Measurements from ENCODE around the gene BCAS3.

BCAS3 gene

DNA sequence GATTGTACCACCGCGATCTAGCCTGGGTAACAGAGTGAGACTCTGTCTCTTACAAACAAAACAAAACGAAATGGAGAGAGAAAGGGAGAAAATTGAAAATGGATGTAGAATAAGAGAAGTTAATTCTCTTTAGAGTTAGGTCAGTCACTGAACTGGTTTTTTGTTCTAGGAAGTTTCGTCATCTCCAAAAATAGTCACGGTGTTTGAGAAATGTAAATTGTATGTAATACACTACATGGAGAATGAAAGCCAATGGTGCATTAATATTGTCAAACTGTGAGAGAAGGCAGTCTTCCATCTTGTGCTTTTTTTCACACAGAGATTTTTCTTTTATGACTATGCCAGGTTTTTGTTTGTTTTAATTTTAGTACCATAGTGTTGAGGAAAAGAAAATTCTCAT is 145.9 kb downstream of the BCAS3 start:
- no peak overlapping the region for H4K12ac ChIP-seq (ENCODE audit: low read depth, low read length)
- no CpG with 5 or more reads among the region's 5 CpGs for WGBS (ENCODE audit: extremely low coverage, insufficient coverage, insufficient read length)

DNA sequence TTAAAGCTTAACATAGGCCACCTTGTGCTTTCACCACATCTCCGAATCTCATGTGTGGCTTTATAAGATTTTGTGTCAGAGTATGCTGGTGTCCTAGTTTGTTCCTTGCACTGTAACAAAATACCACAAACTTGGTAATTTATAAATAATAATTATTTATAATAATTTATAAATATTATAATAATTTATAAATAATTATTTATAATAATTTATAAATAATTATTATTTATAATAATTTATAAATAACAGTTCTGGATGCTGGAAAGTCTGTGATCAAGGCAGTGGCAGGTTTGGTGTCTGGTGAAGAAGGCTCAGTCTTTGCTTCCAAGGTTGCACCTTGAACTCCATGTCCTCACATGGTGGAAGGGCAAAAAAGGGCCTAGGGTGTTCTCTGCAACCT is 147.7 kb downstream of the BCAS3 start:
- Histone ChIP-seq H3K4me1 (ENCODE audit: control insufficient read depth in 1 of 2, insufficient read depth in 2 of 2, low read length in 2 of 2) (no peaks in the 10 kb centered on the region), H4K91ac (ENCODE audit: low read depth, low read length) (no peak overlapping the region), H2AK5ac (ENCODE audit: low read length) (no peak overlapping the region), H3K4ac (ENCODE audit: low read depth, low read length) (no peak overlapping the region), H4K8ac (ENCODE audit: low read depth, low read length) (no peak overlapping the region), H3K14ac (ENCODE audit: low read length) (no peak overlapping the region), H3K9me3 (ENCODE audit: insufficient read depth, low read depth, low read length) (no peaks in the 10 kb centered on the region), H2BK12ac (ENCODE audit: low read length) (no peak overlapping the region), H3K4me3 (ENCODE audit: low read depth, low read length) (no peak overlapping the region), H3K27ac (ENCODE audit: low read depth, low read length) (no peak overlapping the region), H3K27me3 (ENCODE audit: insufficient read depth, low read length) (no peaks in the 10 kb centered on the region), H2AFZ (ENCODE audit: insufficient read depth, low read length, poor library complexity) (no peak overlapping the region), H3K79me1 (ENCODE audit: low read length) (no peaks in the 10 kb centered on the region), H3K4me2 (ENCODE audit: low read length) (no peak overlapping the region), H3K23ac (ENCODE audit: low read length) (no peak overlapping the region), H2BK120ac (ENCODE audit: insufficient read depth, low read length, poor library complexity) (no peak overlapping the region), H3K79me2 (ENCODE audit: control insufficient read depth, insufficient read depth, low read length, poor library complexity) (no peaks in the 10 kb centered on the region), H3K36me3 (ENCODE audit: control insufficient read depth in 1 of 2, insufficient read depth in 2 of 2, low read length in 2 of 2) (no peaks in the 10 kb centered on the region), H2BK5ac (ENCODE audit: low read depth, low read length, poor library complexity) (no peak overlapping the region), H4K12ac (ENCODE audit: low read depth, low read length) (no peak overlapping the region), H3K9ac (ENCODE audit: low read length) (no peak overlapping the region), H3K18ac (ENCODE audit: low read length) (no peak overlapping the region)
- no peak for DNase-seq
- no CpG with 5 or more reads among the region's 1 CpG for WGBS (ENCODE audit: extremely low coverage, insufficient coverage, insufficient read length)

More for the DNA sequence above, 145.9 kb downstream of the BCAS3 start:
- H3K9ac ChIP-seq (ENCODE audit: low read length), result no peak overlapping the region
- H2AK5ac ChIP-seq (ENCODE audit: low read length), result no peak overlapping the region
- no peaks in the 10 kb centered on the region for H3K27me3 ChIP-seq (ENCODE audit: insufficient read depth, low read length)
- no peak overlapping the region for H4K91ac ChIP-seq (ENCODE audit: low read depth, low read length)
- H3K14ac ChIP-seq (ENCODE audit: low read length), result no peak overlapping the region
- H3K18ac ChIP-seq (ENCODE audit: low read length), result no peak overlapping the region
- no peak overlapping the region for H2AFZ ChIP-seq (ENCODE audit: insufficient read depth, low read length, poor library complexity)
- H4K8ac ChIP-seq (ENCODE audit: low read depth, low read length), result no peak overlapping the region
- H3K79me2 ChIP-seq (ENCODE audit: control insufficient read depth, insufficient read depth, low read length, poor library complexity), result no peaks in the 10 kb centered on the region
- no peak overlapping the region for H3K23ac ChIP-seq (ENCODE audit: low read length)
- H3K4me2 ChIP-seq (ENCODE audit: low read length), result no peak overlapping the region
- DNase-seq, result peak in 1 of 2 donors; percentile 56
- no peaks in the 10 kb centered on the region for H3K36me3 ChIP-seq (ENCODE audit: control insufficient read depth in 1 of 2, insufficient read depth in 2 of 2, low read length in 2 of 2)
- H2BK12ac ChIP-seq (ENCODE audit: low read length), result no peak overlapping the region
- no peak overlapping the region for H2BK5ac ChIP-seq (ENCODE audit: low read depth, low read length, poor library complexity)
- H3K4me3 ChIP-seq (ENCODE audit: low read depth, low read length), result no peak overlapping the region
- no peaks in the 10 kb centered on the region for H3K4me1 ChIP-seq (ENCODE audit: control insufficient read depth in 1 of 2, insufficient read depth in 2 of 2, low read length in 2 of 2)
- no peaks in the 10 kb centered on the region for H3K9me3 ChIP-seq (ENCODE audit: insufficient read depth, low read depth, low read length)
- no peak overlapping the region for H2BK120ac ChIP-seq (ENCODE audit: insufficient read depth, low read length, poor library complexity)
- no peak overlapping the region for H3K4ac ChIP-seq (ENCODE audit: low read depth, low read length)
- no peak overlapping the region for H3K27ac ChIP-seq (ENCODE audit: low read depth, low read length)
- H3K79me1 ChIP-seq (ENCODE audit: low read length), result no peaks in the 10 kb centered on the region

DNA sequence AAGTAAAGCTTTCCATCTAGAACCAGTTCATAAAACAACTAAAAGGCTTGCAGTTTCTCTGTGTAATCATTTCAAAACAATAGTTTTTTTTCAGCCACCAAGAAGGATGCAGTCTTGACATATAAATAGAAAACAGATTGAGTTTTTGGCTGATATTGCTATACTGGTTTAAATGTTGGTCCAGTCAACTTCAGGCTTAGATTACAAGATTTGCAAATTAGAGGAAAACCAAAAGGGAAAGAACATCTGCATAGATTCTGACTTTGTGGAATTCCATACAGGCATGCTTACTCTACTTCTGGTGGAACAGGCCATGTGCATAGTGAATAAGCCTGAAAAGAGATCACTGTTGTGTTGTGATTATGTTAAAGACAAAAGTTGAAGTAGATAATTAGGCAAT is 150.3 kb downstream of the BCAS3 start:
- H3K18ac ChIP-seq (ENCODE audit: low read length), result no peak overlapping the region
- H3K23ac ChIP-seq (ENCODE audit: low read length), result no peak overlapping the region
- DNase-seq, result no peak
- H3K79me1 ChIP-seq (ENCODE audit: low read length), result no peaks in the 10 kb centered on the region
- no peaks in the 10 kb centered on the region for H3K9me3 ChIP-seq (ENCODE audit: insufficient read depth, low read depth, low read length)
- no peak overlapping the region for H2BK12ac ChIP-seq (ENCODE audit: low read length)
- H4K12ac ChIP-seq (ENCODE audit: low read depth, low read length), result no peak overlapping the region
- no peak overlapping the region for H3K9ac ChIP-seq (ENCODE audit: low read length)
- H3K4me2 ChIP-seq (ENCODE audit: low read length), result no peak overlapping the region
- H3K27me3 ChIP-seq (ENCODE audit: insufficient read depth, low read length), result no peaks in the 10 kb centered on the region
- H2BK5ac ChIP-seq (ENCODE audit: low read depth, low read length, poor library complexity), result no peak overlapping the region
- no peak overlapping the region for H2AK5ac ChIP-seq (ENCODE audit: low read length)
- H2BK120ac ChIP-seq (ENCODE audit: insufficient read depth, low read length, poor library complexity), result no peak overlapping the region
- no peaks in the 10 kb centered on the region for H3K4me1 ChIP-seq (ENCODE audit: control insufficient read depth in 1 of 2, insufficient read depth in 2 of 2, low read length in 2 of 2)
- no peak overlapping the region for H3K14ac ChIP-seq (ENCODE audit: low read length)
- no peak overlapping the region for H3K27ac ChIP-seq (ENCODE audit: low read depth, low read length)
- H3K4me3 ChIP-seq (ENCODE audit: low read depth, low read length), result no peak overlapping the region
- no peaks in the 10 kb centered on the region for H3K79me2 ChIP-seq (ENCODE audit: control insufficient read depth, insufficient read depth, low read length, poor library complexity)
- no peak overlapping the region for H3K4ac ChIP-seq (ENCODE audit: low read depth, low read length)
- H4K8ac ChIP-seq (ENCODE audit: low read depth, low read length), result no peak overlapping the region
- H4K91ac ChIP-seq (ENCODE audit: low read depth, low read length), result no peak overlapping the region
- H3K36me3 ChIP-seq (ENCODE audit: control insufficient read depth in 1 of 2, insufficient read depth in 2 of 2, low read length in 2 of 2), result no peaks in the 10 kb centered on the region
- H2AFZ ChIP-seq (ENCODE audit: insufficient read depth, low read length, poor library complexity), result no peak overlapping the region

DNA sequence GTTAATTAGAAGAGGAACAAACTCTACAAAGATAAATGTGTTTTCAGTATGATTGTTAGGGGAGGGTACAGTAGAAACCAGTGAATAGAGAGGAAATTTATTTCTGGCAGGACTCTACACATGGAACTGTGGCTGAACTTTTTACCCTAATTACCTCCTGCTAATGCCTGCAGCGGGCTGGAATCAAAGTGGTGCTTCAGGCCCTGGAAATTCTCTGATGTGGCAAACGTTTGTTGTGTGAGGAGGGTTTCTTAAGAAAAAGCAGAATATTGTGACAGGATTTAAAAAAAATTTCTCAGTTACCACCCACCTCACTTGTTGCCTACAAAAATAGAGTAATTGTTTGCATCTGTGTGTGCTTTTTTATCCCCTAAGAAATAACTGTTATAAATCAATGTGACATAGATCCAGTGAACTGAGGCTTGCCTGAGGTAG is 154.5 kb downstream of the BCAS3 start:
- no peak overlapping the region for H3K27ac ChIP-seq (ENCODE audit: low read depth, low read length)
- no peaks in the 10 kb centered on the region for H3K4me1 ChIP-seq (ENCODE audit: control insufficient read depth in 1 of 2, insufficient read depth in 2 of 2, low read length in 2 of 2)
- H3K18ac ChIP-seq (ENCODE audit: low read length), result no peak overlapping the region
- H3K4me3 ChIP-seq (ENCODE audit: low read depth, low read length), result no peak overlapping the region
- no peak overlapping the region for H4K12ac ChIP-seq (ENCODE audit: low read depth, low read length)
- H3K23ac ChIP-seq (ENCODE audit: low read length), result no peak overlapping the region
- H3K9me3 ChIP-seq (ENCODE audit: insufficient read depth, low read depth, low read length), result no peaks in the 10 kb centered on the region
- no peak overlapping the region for H2BK120ac ChIP-seq (ENCODE audit: insufficient read depth, low read length, poor library complexity)
- no peak overlapping the region for H2BK5ac ChIP-seq (ENCODE audit: low read depth, low read length, poor library complexity)
- H3K79me1 ChIP-seq (ENCODE audit: low read length), result no peaks in the 10 kb centered on the region
- no peak overlapping the region for H4K91ac ChIP-seq (ENCODE audit: low read depth, low read length)
- no peak overlapping the region for H2BK12ac ChIP-seq (ENCODE audit: low read length)
- H3K27me3 ChIP-seq (ENCODE audit: insufficient read depth, low read length), result no peaks in the 10 kb centered on the region
- no peaks in the 10 kb centered on the region for H3K36me3 ChIP-seq (ENCODE audit: control insufficient read depth in 1 of 2, insufficient read depth in 2 of 2, low read length in 2 of 2)
- DNase-seq, result peak in 1 of 2 donors; percentile 3
- no peak overlapping the region for H3K14ac ChIP-seq (ENCODE audit: low read length)
- H3K79me2 ChIP-seq (ENCODE audit: control insufficient read depth, insufficient read depth, low read length, poor library complexity), result no peaks in the 10 kb centered on the region
- no peak overlapping the region for H3K9ac ChIP-seq (ENCODE audit: low read length)
- no CpG with 5 or more reads among the region's 2 CpGs for WGBS (ENCODE audit: extremely low coverage, insufficient coverage, insufficient read length)
- no peak overlapping the region for H4K8ac ChIP-seq (ENCODE audit: low read depth, low read length)
- H3K4me2 ChIP-seq (ENCODE audit: low read length), result no peak overlapping the region
- no peak overlapping the region for H2AFZ ChIP-seq (ENCODE audit: insufficient read depth, low read length, poor library complexity)
- H3K4ac ChIP-seq (ENCODE audit: low read depth, low read length), result no peak overlapping the region
- no peak overlapping the region for H2AK5ac ChIP-seq (ENCODE audit: low read length)

DNA sequence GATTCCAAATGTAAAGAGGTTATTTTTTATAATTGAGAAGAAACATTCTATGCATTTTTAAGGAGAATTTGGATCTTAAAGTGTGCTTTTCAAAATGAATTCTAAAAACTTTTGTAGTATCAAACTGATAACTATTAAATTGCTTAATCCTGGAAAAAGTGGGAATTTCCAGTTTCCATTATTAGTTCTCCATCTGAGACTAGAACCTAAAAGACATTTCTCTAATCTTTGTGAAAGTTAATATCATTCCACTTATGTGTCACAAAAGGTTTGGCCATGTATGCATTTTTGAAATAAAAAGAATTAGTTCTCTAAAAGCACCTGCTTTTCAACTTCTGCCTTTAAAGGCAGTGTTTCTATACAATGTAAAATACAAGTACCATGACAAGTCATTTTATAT is 155.0 kb downstream of the BCAS3 start:
- no peak overlapping the region for H2BK12ac ChIP-seq (ENCODE audit: low read length)
- no peak overlapping the region for H3K4me3 ChIP-seq (ENCODE audit: low read depth, low read length)
- H2AK5ac ChIP-seq (ENCODE audit: low read length), result no peak overlapping the region
- DNase-seq, result no peak
- H2BK5ac ChIP-seq (ENCODE audit: low read depth, low read length, poor library complexity), result no peak overlapping the region
- no peak overlapping the region for H3K23ac ChIP-seq (ENCODE audit: low read length)
- no peak overlapping the region for H2AFZ ChIP-seq (ENCODE audit: insufficient read depth, low read length, poor library complexity)
- H3K4ac ChIP-seq (ENCODE audit: low read depth, low read length), result no peak overlapping the region
- no peaks in the 10 kb centered on the region for H3K79me1 ChIP-seq (ENCODE audit: low read length)
- no peak overlapping the region for H4K12ac ChIP-seq (ENCODE audit: low read depth, low read length)
- H4K8ac ChIP-seq (ENCODE audit: low read depth, low read length), result no peak overlapping the region
- H3K14ac ChIP-seq (ENCODE audit: low read length), result no peak overlapping the region
- H3K4me1 ChIP-seq (ENCODE audit: control insufficient read depth in 1 of 2, insufficient read depth in 2 of 2, low read length in 2 of 2), result no peaks in the 10 kb centered on the region
- no peak overlapping the region for H3K27ac ChIP-seq (ENCODE audit: low read depth, low read length)
- no peaks in the 10 kb centered on the region for H3K27me3 ChIP-seq (ENCODE audit: insufficient read depth, low read length)
- no peak overlapping the region for H3K4me2 ChIP-seq (ENCODE audit: low read length)
- H3K36me3 ChIP-seq (ENCODE audit: control insufficient read depth in 1 of 2, insufficient read depth in 2 of 2, low read length in 2 of 2), result no peaks in the 10 kb centered on the region
- no peaks in the 10 kb centered on the region for H3K9me3 ChIP-seq (ENCODE audit: insufficient read depth, low read depth, low read length)
- no peak overlapping the region for H3K9ac ChIP-seq (ENCODE audit: low read length)
- H2BK120ac ChIP-seq (ENCODE audit: insufficient read depth, low read length, poor library complexity), result no peak overlapping the region
- H4K91ac ChIP-seq (ENCODE audit: low read depth, low read length), result no peak overlapping the region
- H3K18ac ChIP-seq (ENCODE audit: low read length), result no peak overlapping the region
- H3K79me2 ChIP-seq (ENCODE audit: control insufficient read depth, insufficient read depth, low read length, poor library complexity), result no peaks in the 10 kb centered on the region
